Keratinocyte (primary cell): ENCODE results near the gene PTPRD.

Experiments used
- EZH2 ChIP-seq: IDR thresholded peaks from one replicate; pipeline ENCODE4 v1.6.1; 2012; ENCODE audit warnings: inconsistent platforms, mild to moderate bottlenecking, low read length, moderate library complexity
- TF ChIP-seq, protein P1 (sequence below), 3 experiments: IDR thresholded peaks in 1 of 3; conservative IDR thresholded peaks in 1 of 3; optimal IDR thresholded peaks in 1 of 3; 2 replicates in 2 of 3; 3 replicates in 1 of 3; pipeline versions ENCODE3 to v1.5.1; 2011; ENCODE audit warnings: low read length in 3 of 3, mild to moderate bottlenecking in 3 of 3, moderate library complexity in 2 of 3, control low read depth in 1 of 3, inconsistent platforms in 1 of 3; ENCODE audit not compliant: insufficient read depth in 2 of 3; ENCODE audit errors: extremely low read depth in 1 of 3

DNA sequence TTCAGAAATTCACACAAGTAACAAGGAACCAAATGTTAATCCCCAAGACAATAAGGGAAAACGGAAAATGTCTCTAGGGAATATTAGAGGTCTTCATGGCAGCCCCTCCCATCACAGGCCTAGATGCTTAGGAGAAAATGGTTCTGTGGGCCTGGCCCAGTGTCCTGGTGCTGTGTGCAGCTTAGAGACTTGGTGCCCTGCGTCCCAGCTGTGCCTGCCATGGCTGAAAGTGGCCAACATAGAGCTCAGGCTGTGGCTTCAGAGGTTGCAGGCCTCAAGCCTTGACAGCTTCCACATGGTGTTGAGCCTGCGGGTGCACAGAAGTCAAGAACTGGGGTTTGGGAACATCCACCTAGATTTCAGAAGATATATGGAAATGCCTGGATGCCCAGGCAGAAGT lies 942.3 kb downstream of the PTPRD start:
- TF ChIP-seq, protein P1, sequence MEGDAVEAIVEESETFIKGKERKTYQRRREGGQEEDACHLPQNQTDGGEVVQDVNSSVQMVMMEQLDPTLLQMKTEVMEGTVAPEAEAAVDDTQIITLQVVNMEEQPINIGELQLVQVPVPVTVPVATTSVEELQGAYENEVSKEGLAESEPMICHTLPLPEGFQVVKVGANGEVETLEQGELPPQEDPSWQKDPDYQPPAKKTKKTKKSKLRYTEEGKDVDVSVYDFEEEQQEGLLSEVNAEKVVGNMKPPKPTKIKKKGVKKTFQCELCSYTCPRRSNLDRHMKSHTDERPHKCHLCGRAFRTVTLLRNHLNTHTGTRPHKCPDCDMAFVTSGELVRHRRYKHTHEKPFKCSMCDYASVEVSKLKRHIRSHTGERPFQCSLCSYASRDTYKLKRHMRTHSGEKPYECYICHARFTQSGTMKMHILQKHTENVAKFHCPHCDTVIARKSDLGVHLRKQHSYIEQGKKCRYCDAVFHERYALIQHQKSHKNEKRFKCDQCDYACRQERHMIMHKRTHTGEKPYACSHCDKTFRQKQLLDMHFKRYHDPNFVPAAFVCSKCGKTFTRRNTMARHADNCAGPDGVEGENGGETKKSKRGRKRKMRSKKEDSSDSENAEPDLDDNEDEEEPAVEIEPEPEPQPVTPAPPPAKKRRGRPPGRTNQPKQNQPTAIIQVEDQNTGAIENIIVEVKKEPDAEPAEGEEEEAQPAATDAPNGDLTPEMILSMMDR (optimal IDR thresholded peaks at IDR 0.05 in 1 of 3, IDR thresholded peaks at IDR 0.05 in 1 of 3, conservative IDR thresholded peaks at IDR 0.05 in 1 of 3; ENCODE audit: extremely low read depth in 1 of 3, insufficient read depth in 2 of 3, low read length in 3 of 3) = no peak
- TF ChIP-seq EZH2 = no peak
